ENCODE measurements around the gene S100A9. TPM values are rescaled to one million over a fixed set of nuclear protein-coding genes. Genes with fewer than 3 reads are reported as not detected.
"Not testable (repeated sequence)": the region's sequence is repeated elsewhere in the genome, so short reads cannot be mapped to it uniquely, and the experiment has no call there.

Gene S100A9
- total RNA-seq, 1 donor from 2014 or later: 1,024 TPM

DNA sequence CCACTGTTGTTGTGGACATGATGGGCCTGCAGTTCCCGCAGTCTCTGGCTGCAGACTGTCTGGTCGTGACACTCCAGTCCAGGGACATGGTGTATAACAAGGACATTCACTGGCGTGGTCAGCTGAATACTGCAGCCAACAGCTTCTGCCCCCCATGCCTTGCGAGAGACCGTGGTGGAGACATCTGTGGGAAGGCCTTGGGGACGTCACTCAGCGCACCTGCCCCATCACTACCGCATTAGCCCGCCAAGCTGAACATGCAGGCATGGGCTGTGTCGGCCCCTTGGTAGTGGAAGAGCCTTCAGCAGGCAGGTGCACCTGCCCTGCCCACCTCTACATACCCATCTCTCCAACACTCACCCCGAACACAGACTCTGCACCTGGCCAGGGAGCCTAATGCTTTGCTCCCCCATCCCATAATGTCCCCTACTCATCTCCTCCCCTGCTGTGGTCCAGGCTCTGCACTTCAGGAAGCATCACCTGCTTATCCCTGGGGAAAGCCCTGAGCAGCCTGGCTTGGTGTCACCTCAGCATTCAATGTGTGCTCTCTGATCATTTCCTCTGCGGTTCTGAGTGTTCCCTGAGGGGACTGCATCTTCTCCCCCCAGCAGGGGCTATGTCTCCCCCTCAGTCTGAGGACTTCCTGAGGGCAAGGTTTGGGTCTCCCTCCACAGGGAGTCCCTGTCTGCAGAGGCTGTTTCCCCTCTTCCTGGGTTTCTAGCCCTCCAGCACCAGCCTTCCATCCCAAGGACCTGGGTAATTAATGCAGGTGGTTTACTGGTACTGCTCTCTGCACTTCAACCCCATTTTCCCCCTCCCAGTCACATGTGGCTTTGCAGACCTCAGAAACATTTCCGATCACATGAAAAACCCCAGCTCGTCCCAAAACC, 12.2 kb upstream of the S100A9 start:
- no peak for DNase-seq

GRCh38 chr1:153346077-153346723, 11.5 kb upstream of the S100A9 start:
- DNase-seq: no peak

DNA sequence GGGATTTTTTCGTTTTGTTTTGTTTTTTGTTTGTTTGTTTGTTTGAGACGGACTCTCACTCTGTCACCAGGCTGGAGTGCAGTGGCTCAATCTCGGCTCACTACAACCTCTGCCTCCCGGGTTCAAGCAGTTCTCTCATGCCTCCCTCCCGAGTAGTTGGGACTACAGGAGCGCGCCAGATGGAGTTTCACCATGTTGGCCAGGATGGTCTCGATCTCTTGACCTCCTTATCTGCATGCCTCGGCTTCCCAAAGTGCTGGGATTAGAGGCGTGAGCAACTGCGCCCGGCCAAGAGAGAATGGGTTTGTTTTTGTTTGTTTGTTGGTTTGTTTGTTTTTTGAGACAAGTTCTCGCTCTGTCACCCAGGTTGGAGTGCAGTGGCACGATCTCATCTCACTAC, 10.6 kb upstream of the S100A9 start:
- not testable (repeated sequence) for DNase-seq

- no peak for DNase-seq
Observed at GRCh38 chr1:153347856-153348255, 9.8 kb upstream of the S100A9 start.

DNA sequence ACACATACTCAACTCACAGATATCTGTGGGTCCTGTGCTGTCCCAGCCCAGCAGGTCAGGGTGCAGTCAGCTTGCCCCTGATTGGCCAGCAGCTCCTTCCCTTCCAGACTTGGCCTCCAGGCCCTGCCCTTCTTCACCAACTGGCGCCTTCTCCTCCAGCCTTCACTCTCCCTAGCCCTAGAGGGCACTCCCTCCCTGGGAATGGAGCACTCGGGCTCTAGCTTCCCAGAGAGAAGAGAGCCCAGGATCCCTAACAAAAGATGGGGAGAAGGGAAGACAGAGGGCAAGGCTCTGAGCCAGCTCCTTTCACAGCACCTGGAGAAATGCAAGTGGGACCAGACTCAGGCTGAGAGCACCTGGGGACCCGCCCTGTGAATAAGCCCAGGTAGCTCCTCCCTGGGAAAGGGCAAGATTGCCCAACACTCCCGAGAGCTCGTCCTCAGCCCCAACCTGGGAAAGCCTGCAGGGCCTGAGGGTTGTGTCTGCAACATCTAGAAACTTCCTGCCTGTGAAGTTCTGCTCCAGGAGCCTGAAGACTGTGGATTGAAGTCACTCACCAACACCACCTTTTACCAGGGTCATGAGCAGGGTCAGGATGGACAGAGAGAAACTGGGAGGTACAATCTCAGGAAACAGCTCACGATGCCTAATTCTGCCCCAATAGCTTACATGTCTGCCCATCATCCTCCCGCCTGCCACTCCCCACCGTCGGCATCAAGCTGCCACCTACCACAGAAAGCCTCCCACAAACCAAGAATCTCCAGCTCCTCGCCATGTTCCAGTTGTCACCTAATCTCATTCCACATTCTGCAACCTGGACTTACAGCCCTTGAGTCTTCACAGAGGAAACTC, 8.9 kb upstream of the S100A9 start, which contains the start of gene PGLYRP4:
Gene PGLYRP4 (minus strand): TSS at position 331 of the 852 bp plus-strand sequence. CDS start 909 bp downstream, outside the sequence.
- no peak for DNase-seq

DNA sequence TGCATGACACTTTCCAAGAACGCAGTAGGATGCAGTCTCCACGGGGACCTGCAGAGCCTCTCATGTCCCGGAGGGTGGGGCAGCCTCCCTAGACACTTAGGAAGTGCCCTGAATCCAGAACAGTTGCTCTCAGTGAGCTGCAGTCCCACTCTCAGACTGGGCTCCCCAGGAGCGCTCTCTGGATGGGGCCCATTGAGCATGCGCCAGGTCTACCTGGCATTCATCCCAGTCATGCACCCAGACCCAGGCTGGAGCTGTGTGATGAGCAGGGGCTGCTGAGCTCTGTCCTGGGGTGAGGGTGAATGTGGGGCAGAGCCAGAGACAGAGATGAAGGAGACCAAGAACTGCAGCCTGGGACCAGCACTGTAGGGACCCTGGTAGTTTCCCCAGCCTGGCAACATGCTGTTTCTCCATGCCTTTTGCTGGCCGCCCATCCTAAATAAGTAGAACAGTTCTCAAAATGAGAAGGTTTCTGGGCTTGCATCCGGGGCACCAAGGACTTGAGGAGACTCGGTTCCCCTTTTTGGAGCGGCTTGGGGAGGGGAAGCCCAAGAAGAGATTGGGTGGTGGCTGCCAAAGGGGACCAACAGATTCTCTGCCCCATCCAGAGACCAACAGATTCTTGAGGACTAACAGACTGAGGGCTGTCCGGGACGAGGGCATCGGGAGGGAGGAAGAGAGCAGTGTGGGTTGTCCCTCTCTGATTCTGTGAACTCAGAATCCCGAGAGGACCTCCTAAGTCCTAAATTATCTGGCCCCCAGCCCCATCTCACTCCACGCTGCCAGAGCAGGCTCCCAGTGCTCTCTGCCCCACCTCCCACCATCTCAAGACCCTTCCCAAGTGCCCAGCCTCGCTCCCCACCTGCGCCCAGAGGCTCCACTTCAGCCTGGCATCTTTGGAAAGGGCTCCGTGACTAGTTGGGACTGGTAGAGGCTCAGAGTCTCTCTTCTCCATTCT, 8.0 kb upstream of the S100A9 start:
- no peak for DNase-seq

GRCh38 chr1:153350321-153350957, 7.2 kb upstream of the S100A9 start:
- no peak for DNase-seq

DNA sequence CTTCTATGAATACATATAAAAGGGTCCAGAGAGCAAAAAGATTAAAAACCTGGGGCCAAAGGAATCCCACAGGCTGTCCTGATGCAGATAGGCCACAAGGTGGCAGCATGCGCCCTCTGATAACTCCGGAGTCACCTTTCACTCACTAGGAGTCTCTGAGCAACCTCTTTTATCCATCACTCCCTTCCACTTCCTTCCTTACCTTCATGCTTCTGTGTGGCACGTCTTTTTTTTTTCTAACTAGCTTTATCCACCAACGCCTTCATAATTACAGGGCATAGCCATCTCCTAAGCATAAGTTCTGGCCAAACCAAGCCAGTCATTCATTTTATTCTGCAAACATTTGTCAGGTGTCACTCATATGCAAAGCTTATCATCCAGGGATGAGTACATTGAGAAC, 5.1 kb upstream of the S100A9 start:
- DNase-seq: peak; percentile 34

GRCh38 chr1:153353226-153353947, 4.3 kb upstream of the S100A9 start:
- no peak for DNase-seq

GRCh38 chr1:153354515-153355193, 3.0 kb upstream of the S100A9 start:
- DNase-seq: no peak

DNA sequence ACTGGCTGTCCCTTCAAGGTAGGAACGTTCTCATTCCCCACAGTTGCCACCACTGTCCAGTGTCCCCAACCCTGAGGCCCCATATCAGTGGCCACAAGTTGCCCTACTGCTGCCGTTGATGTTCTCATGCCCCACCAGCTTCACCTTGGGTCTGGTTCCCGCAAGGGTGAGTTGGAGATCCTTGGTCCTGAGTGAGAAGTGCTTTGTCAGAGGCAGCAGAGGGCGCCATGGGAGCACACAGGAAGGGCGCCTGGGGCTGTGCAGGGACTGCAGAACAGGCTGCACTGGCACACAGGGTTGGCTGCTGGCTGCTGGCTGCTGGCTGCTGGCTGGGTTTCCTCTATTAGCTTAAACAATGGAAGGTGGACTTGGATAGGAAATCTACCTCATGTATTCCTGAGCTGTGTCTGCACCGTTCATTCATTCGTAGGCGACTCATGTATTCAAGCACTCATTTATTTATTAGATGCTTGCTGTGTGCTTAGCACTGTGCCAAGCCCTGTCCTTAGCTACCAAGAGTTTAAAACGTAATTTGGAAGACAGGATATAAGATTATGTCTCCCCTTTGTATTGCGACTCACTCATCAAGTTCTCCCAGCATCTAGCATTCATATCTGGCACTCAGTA, 2.1 kb upstream of the S100A9 start:
- no peak for DNase-seq

DNA sequence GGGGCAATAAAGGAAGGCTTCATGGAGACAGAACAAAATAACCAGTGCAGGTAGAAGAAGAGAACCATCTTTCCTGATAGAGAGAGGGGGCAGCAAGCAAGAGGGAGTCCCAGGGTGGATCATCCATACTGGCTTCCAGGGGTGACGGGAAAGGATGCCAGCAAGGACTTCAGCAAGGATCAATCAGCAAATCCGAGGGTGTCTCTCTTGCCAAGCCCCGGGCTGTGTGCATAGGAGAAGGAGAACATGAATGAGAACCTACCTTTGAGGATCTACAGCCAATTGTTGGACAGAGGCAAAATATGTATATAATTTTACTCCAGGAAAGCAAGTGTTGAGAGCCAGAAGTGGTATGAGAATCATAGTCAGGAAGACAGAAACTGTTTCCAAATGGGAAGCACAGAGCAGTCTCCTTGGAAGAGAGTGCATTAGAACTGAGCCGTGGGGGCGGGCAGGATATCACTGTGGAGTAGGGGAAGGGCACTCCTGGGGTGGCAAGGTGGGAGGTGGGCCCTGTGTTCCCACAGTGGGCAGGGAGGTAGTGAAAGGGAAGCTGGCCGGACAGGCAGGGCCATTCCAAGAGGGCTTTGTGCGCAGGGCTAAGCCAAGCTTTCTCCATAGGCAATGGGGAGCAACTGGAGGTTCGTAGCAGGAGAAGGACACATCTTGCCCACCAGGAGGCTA, 1.1 kb upstream of the S100A9 start:
- DNase-seq: no peak

GRCh38 chr1:153357076-153357852, 390 bp upstream of the S100A9 start:
- no peak for DNase-seq

GRCh38 chr1:153358691-153358975, 979 bp downstream of the S100A9 start:
- no peak for DNase-seq

- no peak for DNase-seq
Observed at GRCh38 chr1:153359241-153359640, 1.6 kb downstream of the S100A9 start.

DNA sequence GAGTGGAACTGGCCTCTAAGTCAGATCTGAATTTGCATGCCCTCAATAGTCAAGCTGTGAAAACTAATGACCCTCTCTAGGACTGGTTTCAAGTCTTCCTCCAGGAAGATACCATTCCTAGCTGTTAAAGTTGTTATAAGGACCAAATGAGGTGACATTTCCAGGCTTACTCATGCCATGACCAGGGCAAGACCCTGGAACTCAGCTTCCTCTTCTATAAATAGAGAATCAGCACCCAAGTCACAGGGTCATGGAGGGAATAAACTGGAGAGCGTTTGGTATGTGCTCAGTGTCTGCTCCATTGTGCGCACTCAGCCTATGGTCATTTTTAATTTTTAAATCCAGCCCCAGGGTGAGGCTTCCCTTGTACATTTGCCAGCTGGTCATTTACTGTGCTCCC, 2.5 kb downstream of the S100A9 start:
- no peak for DNase-seq

- DNase-seq: no peak
Observed at GRCh38 chr1:153360592-153361479, 3.2 kb downstream of the S100A9 start.
